ENCODE measurements around the gene FCRLB. TPM values are rescaled to one million over a fixed set of nuclear protein-coding genes. Genes with fewer than 3 reads are reported as not detected.

Gene FCRLB
- total and polyA plus RNA-seq, 2 donors (not counting 3 experiments of a cell fraction or from before 2014, with no cell fraction given), result 0.62 TPM

- no peak for DNase-seq (ENCODE audit: low read depth, low spot score)
- dilution Hi-C loops (cut with MboI; ENCODE audit: extremely low pct_ligation_motif_present, low sequenced_read_pairs), result no loop called here
- H3K79me2 ChIP-seq (ENCODE audit: control insufficient read depth, insufficient read depth, low read length), result no peaks in the 10 kb centered on the region
- H3K9me3 ChIP-seq (replicated peaks; ENCODE audit: control insufficient read depth, insufficient read depth, low read length), result no peaks in the 10 kb centered on the region
- ChIA-PET POLR2A (no interaction called here), CTCF (interaction anchor here (1.0 to 7.5 kb wide), 4 partner anchors 10 to 258 kb away, joined by 3 to 102 read pairs (median 4); no protein-coding TSS in a partner anchor)
- H3K4me3 ChIP-seq (replicated peaks in 1 of 3; ENCODE audit: insufficient read depth in 1 of 3, low read depth in 1 of 3, low read length in 3 of 3), result no peak overlapping the region
- H3K27me3 ChIP-seq (ENCODE audit: control insufficient read depth in 2 of 2, insufficient read depth in 2 of 2, low read length in 2 of 2), result no peaks in the 10 kb centered on the region
- TF ChIP-seq EZH2 (IDR thresholded peaks at IDR 0.05; ENCODE audit: borderline replicate concordance, low read depth, low read length, severe bottlenecking) (no peak), POLR2A (IDR thresholded peaks at IDR 0.05; ENCODE audit: low read depth, low read length) (no peak), MYC (IDR thresholded peaks at IDR 0.05; ENCODE audit: low read depth, low read length) (no peak), FOS (IDR thresholded peaks at IDR 0.05; ENCODE audit: borderline replicate concordance, insufficient read depth, low read length) (no peak), GATA2 (IDR thresholded peaks at IDR 0.05; ENCODE audit: insufficient read depth, insufficient read length, low read depth, low read length) (no peak), POLR2AphosphoS5 (IDR thresholded peaks at IDR 0.05; ENCODE audit: insufficient read depth, low read depth, low read length) (no peak), JUN (IDR thresholded peaks at IDR 0.05; ENCODE audit: borderline replicate concordance, insufficient read depth, insufficient read length, low read depth) (no peak), CTCF (IDR thresholded peaks at IDR 0.05; ENCODE audit: extremely low read depth in 1 of 2, insufficient read depth in 1 of 2, low read depth in 1 of 2, low read length in 2 of 2) (no peak)
- TF ChIP-seq, protein P1, sequence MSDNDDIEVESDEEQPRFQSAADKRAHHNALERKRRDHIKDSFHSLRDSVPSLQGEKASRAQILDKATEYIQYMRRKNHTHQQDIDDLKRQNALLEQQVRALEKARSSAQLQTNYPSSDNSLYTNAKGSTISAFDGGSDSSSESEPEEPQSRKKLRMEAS (IDR thresholded peaks at IDR 0.05; ENCODE audit: insufficient read depth, insufficient read length), result no peak
- no peaks in the 10 kb centered on the region for H4K20me1 ChIP-seq (replicated peaks; ENCODE audit: control insufficient read depth, extremely low read depth, insufficient read depth, low read length)
- peaks cover 3% of the 10 kb centered on the region for H3K4me1 ChIP-seq (ENCODE audit: control insufficient read depth, extremely low read depth, insufficient read depth, low read length)
- BruUV-seq (replicated peaks), result no TSS peak
- H3K27ac ChIP-seq (ENCODE audit: insufficient read depth, low read depth, low read length), result no peak overlapping the region
- no peak overlapping the region for H3K9ac ChIP-seq (replicated peaks; ENCODE audit: extremely low read depth, insufficient read depth, low read length)
- no peak overlapping the region for H3K4me2 ChIP-seq (ENCODE audit: insufficient read depth, low read length)
- H2AFZ ChIP-seq (ENCODE audit: low read depth, low read length), result no peak overlapping the region
- no peaks in the 10 kb centered on the region for H3K9me1 ChIP-seq (replicated peaks; ENCODE audit: control insufficient read depth, extremely low read depth, insufficient read depth, low read length)
- FAIRE-seq, result no peak
- intact Hi-C loops (cut with micrococcal nuclease), result loop anchor here (10.0 kb wide), 1 partner anchor 178 kb away; no protein-coding TSS in a partner anchor
- no peaks in the 10 kb centered on the region for H3K36me3 ChIP-seq (ENCODE audit: control insufficient read depth in 2 of 2, extremely low read depth in 1 of 2, insufficient read depth in 2 of 2, low read length in 2 of 2)
These were observed 21.9 kb downstream of the FCRLB start for GRCh38 chr1:161743231-161743630.

Data from endothelial cell of umbilical vein (primary cell).